K562 (cell line): ENCODE data around the gene TSSK2. TPM values are rescaled to one million over a fixed set of nuclear protein-coding genes. Genes with fewer than 3 reads are reported as not detected.

Source experiments
- DIDO1 ChIP-seq: fragments of 450-650 bp; IDR thresholded peaks from 2 replicates; pipeline ENCODE4 v1.6.1; 2016; ENCODE audit warnings: low read depth, missing biosample characterization, missing genetic modification characterization
- FOXK1 ChIP-seq: sonication (generic); formaldehyde crosslinking; IDR thresholded peaks from 2 replicates; pipeline ENCODE4 v1.8.0; 2022; ENCODE audit warnings: missing genetic modification reagents, mild to moderate bottlenecking, borderline replicate concordance
- MTA1 ChIP-seq: fragments of 450-650 bp; IDR thresholded peaks from 2 replicates; pipeline ENCODE4 v1.6.1; 2017; ENCODE audit warnings: borderline replicate concordance
- SREBF1 ChIP-seq: fragments of 150-350 bp; IDR thresholded peaks from 2 replicates; pipeline ENCODE4 v1.6.1; 2014; ENCODE audit warnings: antibody characterized with exemption, low read depth, low read length, borderline replicate concordance
- TAF15 ChIP-seq: fragments of 200-400 bp; formaldehyde crosslinking; IDR thresholded peaks from 2 replicates; pipeline ENCODE4 v1.6.1; 2017; ENCODE audit warnings: mild to moderate bottlenecking, low read depth, low read length, moderate library complexity
- TCF7L2 ChIP-seq: fragments of 150-350 bp; IDR thresholded peaks from 2 replicates; pipeline ENCODE4 v1.6.1; 2016; ENCODE audit warnings: low read depth, mild to moderate bottlenecking, low read length, moderate library complexity
- WHSC1 ChIP-seq: IDR thresholded peaks from one replicate; pipeline ENCODE4 v1.6.1; 2012; ENCODE audit warnings: low read length, control low read depth, inconsistent platforms
- ZC3H11A ChIP-seq: IDR thresholded peaks from 2 replicates; pipeline ENCODE4 v1.6.1; 2012; ENCODE audit warnings: low read depth, low read length, improper control_type of control experiment
- ZNF224 ChIP-seq: sonication (generic); formaldehyde crosslinking; IDR thresholded peaks from 2 replicates; pipeline ENCODE4 v1.8.0; 2022; ENCODE audit warnings: mild to moderate bottlenecking, missing genetic modification reagents
- ZNF24 ChIP-seq: fragments of 450-650 bp; IDR thresholded peaks from 2 replicates; pipeline ENCODE4 v1.6.1; 2016
- ZNF695 ChIP-seq: fragments of 450-650 bp; formaldehyde crosslinking; IDR thresholded peaks from 2 replicates; pipeline ENCODE4 v1.4.0; 2020; ENCODE audit warnings: mild to moderate bottlenecking, moderate library complexity
- polyA plus RNA-seq, 8 experiments: library from polyadenylated mRNA; depleted of rRNA in 4 of 8; stranded (reverse) in 5 of 8; unstranded in 3 of 8; fragments of >200 nt; fragmentation: Nextera tagmentation in 2 of 8; fragmentation: Illumina TruSeq in 1 of 8; extraction: Ambion mirVana in 2 of 8; extraction: Trizol in 1 of 8; gene quantifications; 2 replicates each; pipeline versions ENCODE4 v1.2.1 to v1.2.3, GENCODE V29; 2011 to 2014; ENCODE audit warnings: inconsistent platforms in 1 of 8, missing spikeins in 1 of 8
- total RNA-seq, 7 experiments: library from RNA; depleted of rRNA in 6 of 7; stranded (reverse); fragments of >200 nt in 6 of 7; fragmentation: Illumina TruSeq in 2 of 7; extraction: Trizol in 2 of 7; gene quantifications; 2 replicates each; pipeline versions ENCODE4 v1.2.1 to v1.2.3, GENCODE V29; 2011 to 2021; ENCODE audit warnings: low replicate concordance in 1 of 7
- TF ChIP-seq, protein P1 (sequence below), 3 experiments: fragments of 200-800 bp in 1 of 3; fragments of 250-450 bp in 1 of 3; fragments of 450-650 bp in 1 of 3; sonication (Bioruptor Pico) in 1 of 3; sonication (Bioruptor generic) in 1 of 3; formaldehyde crosslinking in 1 of 3; IDR thresholded peaks; 2 replicates each; pipeline versions ENCODE4 v1.6.1 to v1.8.0; 2016 to 2022; ENCODE audit warnings: mild to moderate bottlenecking in 2 of 3, missing genetic modification characterization in 2 of 3, missing compliant biosample characterization in 1 of 3, moderate library complexity in 1 of 3
- TF ChIP-seq, protein P2 (sequence below): fragments of 250-450 bp; sonication (Bioruptor Pico); IDR thresholded peaks from 2 replicates; pipeline ENCODE4 v1.4.0; 2020; ENCODE audit warnings: borderline replicate concordance
- TF ChIP-seq, protein P3 (sequence below), 2 experiments: fragments of 450-650 bp; IDR thresholded peaks; 2 replicates each; pipeline ENCODE4 v1.6.1; 2016
- TF ChIP-seq, protein P4 (sequence below), 2 experiments: fragments of 450-650 bp in 1 of 2; IDR thresholded peaks; 2 replicates each; pipeline ENCODE4 v1.6.1; 2011 to 2017; ENCODE audit warnings: low read depth in 2 of 2, antibody characterized with exemption in 1 of 2, borderline replicate concordance in 1 of 2, low read length in 1 of 2, mild to moderate bottlenecking in 1 of 2, mixed read lengths in 1 of 2; ENCODE audit not compliant: control insufficient read depth in 1 of 2
- TF ChIP-seq, protein P5 (sequence below): fragments of 450-650 bp; formaldehyde crosslinking; IDR thresholded peaks from 2 replicates; pipeline ENCODE4 v1.4.0; 2022; ENCODE audit warnings: missing genetic modification characterization

The TSSK2 gene
- total and polyA plus RNA-seq, 9 of the 15 experiments (the other 6 are each of a cell fraction or from before 2014, with no cell fraction given): 0.04 TPM; not detected in 8

DNA sequence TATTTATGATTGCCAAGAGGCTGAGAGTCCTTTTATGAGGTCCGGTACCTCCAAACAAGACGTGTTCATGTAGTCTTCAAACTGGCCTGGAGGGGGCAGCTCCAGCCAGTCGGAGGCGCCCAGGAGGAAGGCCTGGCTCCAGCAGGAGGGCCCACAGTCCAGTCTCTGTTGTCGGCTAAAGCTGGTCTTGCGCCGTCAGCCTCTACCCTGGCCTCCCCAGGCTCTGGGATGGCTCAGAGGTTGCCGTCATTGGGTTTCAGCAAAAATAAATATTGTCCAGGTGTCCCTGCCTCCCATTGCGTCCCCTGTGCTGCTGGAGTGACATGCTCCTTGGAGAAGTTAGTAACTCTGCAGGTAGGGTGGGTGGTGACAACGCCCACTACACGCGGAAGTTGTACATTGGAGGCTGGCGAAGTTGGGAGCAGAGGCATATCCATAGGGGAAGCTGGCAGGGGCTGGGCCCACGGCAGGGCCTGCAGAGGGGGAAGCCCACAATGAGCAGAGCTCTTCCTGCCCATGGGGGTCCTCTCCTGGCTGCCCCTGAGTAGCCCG, 48.5 kb downstream of the TSSK2 start (continued):
- TF ChIP-seq, protein P1, sequence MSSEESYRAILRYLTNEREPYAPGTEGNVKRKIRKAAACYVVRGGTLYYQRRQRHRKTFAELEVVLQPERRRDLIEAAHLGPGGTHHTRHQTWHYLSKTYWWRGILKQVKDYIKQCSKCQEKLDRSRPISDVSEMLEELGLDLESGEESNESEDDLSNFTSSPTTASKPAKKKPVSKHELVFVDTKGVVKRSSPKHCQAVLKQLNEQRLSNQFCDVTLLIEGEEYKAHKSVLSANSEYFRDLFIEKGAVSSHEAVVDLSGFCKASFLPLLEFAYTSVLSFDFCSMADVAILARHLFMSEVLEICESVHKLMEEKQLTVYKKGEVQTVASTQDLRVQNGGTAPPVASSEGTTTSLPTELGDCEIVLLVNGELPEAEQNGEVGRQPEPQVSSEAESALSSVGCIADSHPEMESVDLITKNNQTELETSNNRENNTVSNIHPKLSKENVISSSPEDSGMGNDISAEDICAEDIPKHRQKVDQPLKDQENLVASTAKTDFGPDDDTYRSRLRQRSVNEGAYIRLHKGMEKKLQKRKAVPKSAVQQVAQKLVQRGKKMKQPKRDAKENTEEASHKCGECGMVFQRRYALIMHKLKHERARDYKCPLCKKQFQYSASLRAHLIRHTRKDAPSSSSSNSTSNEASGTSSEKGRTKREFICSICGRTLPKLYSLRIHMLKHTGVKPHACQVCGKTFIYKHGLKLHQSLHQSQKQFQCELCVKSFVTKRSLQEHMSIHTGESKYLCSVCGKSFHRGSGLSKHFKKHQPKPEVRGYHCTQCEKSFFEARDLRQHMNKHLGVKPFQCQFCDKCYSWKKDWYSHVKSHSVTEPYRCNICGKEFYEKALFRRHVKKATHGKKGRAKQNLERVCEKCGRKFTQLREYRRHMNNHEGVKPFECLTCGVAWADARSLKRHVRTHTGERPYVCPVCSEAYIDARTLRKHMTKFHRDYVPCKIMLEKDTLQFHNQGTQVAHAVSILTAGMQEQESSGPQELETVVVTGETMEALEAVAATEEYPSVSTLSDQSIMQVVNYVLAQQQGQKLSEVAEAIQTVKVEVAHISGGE (CRISPR knock-in tag; IDR thresholded peaks at IDR 0.05): 0 out of 6 replicates have a peak, but pooled peaks of 1 of the 3 experiments have one; percentile 11
- TF ChIP-seq MTA1 (no peak), WHSC1 (peak; percentile 77), ZNF224 (CRISPR knock-in tag) (no peak), ZNF695 (CRISPR knock-in tag) (no peak), DIDO1 (tag) (peak; percentile 44; the same call in 1 of the 2 replicates), ZC3H11A (0 out of 2 replicates have a peak, but pooled peaks have one; percentile 17), TAF15 (no peak), TCF7L2 (peak; percentile 54; the same call in 1 of the 2 replicates), ZNF24 (no peak), SREBF1 (peak; percentile 82; the same call in 1 of the 2 replicates), FOXK1 (CRISPR knock-in tag) (no peak)
- TF ChIP-seq, protein P2, sequence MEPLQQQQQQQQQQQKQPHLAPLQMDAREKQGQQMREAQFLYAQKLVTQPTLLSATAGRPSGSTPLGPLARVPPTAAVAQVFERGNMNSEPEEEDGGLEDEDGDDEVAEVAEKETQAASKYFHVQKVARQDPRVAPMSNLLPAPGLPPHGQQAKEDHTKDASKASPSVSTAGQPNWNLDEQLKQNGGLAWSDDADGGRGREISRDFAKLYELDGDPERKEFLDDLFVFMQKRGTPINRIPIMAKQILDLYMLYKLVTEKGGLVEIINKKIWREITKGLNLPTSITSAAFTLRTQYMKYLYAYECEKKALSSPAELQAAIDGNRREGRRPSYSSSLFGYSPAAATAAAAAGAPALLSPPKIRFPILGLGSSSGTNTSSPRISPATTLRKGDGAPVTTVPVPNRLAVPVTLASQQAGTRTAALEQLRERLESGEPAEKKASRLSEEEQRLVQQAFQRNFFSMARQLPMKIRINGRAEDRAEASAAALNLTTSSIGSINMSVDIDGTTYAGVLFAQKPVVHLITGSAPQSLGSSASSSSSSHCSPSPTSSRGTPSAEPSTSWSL (CRISPR knock-in tag): no peak
- TF ChIP-seq, protein P3, sequence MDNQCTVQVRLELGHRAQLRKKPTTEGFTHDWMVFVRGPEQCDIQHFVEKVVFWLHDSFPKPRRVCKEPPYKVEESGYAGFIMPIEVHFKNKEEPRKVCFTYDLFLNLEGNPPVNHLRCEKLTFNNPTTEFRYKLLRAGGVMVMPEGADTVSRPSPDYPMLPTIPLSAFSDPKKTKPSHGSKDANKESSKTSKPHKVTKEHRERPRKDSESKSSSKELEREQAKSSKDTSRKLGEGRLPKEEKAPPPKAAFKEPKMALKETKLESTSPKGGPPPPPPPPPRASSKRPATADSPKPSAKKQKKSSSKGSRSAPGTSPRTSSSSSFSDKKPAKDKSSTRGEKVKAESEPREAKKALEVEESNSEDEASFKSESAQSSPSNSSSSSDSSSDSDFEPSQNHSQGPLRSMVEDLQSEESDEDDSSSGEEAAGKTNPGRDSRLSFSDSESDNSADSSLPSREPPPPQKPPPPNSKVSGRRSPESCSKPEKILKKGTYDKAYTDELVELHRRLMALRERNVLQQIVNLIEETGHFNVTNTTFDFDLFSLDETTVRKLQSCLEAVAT (IDR thresholded peaks at IDR 0.05): no peak
- TF ChIP-seq, protein P4, sequence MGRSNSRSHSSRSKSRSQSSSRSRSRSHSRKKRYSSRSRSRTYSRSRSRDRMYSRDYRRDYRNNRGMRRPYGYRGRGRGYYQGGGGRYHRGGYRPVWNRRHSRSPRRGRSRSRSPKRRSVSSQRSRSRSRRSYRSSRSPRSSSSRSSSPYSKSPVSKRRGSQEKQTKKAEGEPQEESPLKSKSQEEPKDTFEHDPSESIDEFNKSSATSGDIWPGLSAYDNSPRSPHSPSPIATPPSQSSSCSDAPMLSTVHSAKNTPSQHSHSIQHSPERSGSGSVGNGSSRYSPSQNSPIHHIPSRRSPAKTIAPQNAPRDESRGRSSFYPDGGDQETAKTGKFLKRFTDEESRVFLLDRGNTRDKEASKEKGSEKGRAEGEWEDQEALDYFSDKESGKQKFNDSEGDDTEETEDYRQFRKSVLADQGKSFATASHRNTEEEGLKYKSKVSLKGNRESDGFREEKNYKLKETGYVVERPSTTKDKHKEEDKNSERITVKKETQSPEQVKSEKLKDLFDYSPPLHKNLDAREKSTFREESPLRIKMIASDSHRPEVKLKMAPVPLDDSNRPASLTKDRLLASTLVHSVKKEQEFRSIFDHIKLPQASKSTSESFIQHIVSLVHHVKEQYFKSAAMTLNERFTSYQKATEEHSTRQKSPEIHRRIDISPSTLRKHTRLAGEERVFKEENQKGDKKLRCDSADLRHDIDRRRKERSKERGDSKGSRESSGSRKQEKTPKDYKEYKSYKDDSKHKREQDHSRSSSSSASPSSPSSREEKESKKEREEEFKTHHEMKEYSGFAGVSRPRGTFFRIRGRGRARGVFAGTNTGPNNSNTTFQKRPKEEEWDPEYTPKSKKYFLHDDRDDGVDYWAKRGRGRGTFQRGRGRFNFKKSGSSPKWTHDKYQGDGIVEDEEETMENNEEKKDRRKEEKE (IDR thresholded peaks at IDR 0.05; ENCODE audit: borderline replicate concordance in 1 of 2, control insufficient read depth in 1 of 2, low read depth in 2 of 2, low read length in 1 of 2): no peak
- TF ChIP-seq, protein P5, sequence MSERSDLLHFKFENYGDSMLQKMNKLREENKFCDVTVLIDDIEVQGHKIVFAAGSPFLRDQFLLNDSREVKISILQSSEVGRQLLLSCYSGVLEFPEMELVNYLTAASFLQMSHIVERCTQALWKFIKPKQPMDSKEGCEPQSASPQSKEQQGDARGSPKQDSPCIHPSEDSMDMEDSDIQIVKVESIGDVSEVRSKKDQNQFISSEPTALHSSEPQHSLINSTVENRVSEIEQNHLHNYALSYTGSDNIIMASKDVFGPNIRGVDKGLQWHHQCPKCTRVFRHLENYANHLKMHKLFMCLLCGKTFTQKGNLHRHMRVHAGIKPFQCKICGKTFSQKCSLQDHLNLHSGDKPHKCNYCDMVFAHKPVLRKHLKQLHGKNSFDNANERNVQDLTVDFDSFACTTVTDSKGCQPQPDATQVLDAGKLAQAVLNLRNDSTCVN (CRISPR knock-in tag): no peak
